ENCODE measurements around the gene SPDYE17.
"Not testable (repeated sequence)": the region's sequence is repeated elsewhere in the genome, so short reads cannot be mapped to it uniquely, and the experiment has no call there.

The SPDYE17 gene

DNA sequence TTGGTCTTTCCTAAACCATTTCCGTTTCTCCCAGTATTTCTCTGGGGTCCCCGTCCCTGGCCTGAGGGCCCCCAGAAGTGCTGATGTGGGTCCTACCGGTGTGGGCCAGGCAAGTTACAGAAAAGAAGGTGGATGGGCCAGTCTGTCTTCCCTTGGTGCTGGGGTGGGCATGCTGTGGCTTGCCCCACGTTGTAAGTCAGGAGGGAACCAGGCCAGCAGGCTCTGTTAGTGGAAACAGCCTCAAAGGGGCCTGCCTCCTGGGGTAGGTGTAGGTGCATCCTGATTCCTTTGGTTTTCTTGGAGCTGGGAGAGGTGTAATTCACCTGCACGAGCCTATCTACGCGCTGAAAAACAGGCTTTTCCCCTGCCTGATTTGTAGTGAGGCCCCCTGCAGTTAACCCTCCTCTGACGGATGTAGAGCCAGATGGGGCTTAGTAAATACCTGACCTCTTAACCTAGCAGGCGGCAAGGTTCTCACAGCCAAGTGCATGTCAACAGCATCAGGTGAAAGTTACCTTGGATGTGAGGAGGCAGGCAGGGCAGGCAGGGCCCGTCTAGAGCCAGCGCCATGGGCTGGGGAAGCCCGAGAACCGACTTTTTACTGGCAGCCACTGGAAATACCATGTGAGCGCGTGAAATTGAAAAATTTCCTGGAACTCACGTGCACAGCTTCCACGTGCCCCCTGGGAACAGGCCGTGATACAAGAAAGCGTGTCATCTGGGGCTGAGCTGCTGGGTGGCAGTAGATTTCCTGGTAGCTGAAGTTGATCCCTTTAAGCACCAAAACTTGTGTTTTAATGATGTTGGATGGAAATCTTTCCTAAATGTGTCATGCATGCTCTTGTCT is 48.0 kb downstream of the SPDYE17 start:
- no CpG with 5 or more reads among the region's 19 CpGs for WGBS (ENCODE audit: insufficient coverage, insufficient read length)
- not testable (repeated sequence) for H3K27ac ChIP-seq (ENCODE audit: low read length); H3K4me1 ChIP-seq (ENCODE audit: control insufficient read depth, insufficient read depth, low read length); H3K27me3 ChIP-seq (ENCODE audit: control insufficient read depth, insufficient read depth, low read length); H3K4me3 ChIP-seq (ENCODE audit: low read length); DNase-seq (ENCODE audit: low read depth, low spot score); H3K9me3 ChIP-seq (ENCODE audit: control insufficient read depth, insufficient read depth, low read length)
- H3K36me3 ChIP-seq (ENCODE audit: control insufficient read depth, insufficient read depth, low read length), result 0 out of 2 replicates have a peak, but pooled peaks cover 13% of the 10 kb centered on the region

DNA sequence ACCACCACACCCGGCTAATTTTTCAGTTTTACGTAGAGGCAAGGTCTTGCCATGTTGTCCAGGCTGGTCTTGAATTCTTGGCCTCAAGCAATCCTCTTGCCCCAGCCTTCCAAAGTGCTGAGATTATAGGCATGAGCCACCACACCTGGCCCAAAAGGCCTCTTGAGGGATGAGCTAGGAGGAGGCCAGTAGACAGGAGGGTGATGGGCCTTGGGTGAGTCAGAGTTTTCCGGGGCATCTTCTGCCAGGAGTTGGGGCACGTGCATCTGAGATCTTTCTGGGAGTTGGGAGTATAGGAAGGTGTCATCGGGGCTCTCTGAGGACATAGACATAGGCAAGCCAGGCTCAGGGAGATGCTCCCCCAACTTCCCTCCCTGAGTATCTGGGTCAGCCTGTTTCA is 48.8 kb downstream of the SPDYE17 start:
- not testable (repeated sequence) for H3K9me3 ChIP-seq (ENCODE audit: control insufficient read depth, insufficient read depth, low read length); H3K4me1 ChIP-seq (ENCODE audit: control insufficient read depth, insufficient read depth, low read length); DNase-seq (ENCODE audit: low read depth, low spot score); H3K27ac ChIP-seq (ENCODE audit: low read length); H3K27me3 ChIP-seq (ENCODE audit: control insufficient read depth, insufficient read depth, low read length); H3K4me3 ChIP-seq (ENCODE audit: low read length)
- 0 out of 2 replicates have a peak, but pooled peaks cover 13% of the 10 kb centered on the region for H3K36me3 ChIP-seq (ENCODE audit: control insufficient read depth, insufficient read depth, low read length)
- WGBS (ENCODE audit: insufficient coverage, insufficient read length), result no CpG with 5 or more reads among the region's 5 CpGs

GRCh38 chr7:76982501-76982900 is 49.7 kb downstream of the SPDYE17 start:
- no CpG with 5 or more reads among the region's 10 CpGs for whole genome bisulfite sequencing (ENCODE audit: insufficient coverage, insufficient read length)
- DNase-seq (ENCODE audit: low read depth, low spot score); H3K9me3 ChIP-seq (ENCODE audit: control insufficient read depth, insufficient read depth, low read length); H3K27ac ChIP-seq (ENCODE audit: low read length); H3K4me1 ChIP-seq (ENCODE audit: control insufficient read depth, insufficient read depth, low read length); H3K4me3 ChIP-seq (ENCODE audit: low read length); H3K27me3 ChIP-seq (ENCODE audit: control insufficient read depth, insufficient read depth, low read length): not testable (repeated sequence)
- H3K36me3 ChIP-seq (ENCODE audit: control insufficient read depth, insufficient read depth, low read length), result 0 out of 2 replicates have a peak, but pooled peaks cover 13% of the 10 kb centered on the region

DNA sequence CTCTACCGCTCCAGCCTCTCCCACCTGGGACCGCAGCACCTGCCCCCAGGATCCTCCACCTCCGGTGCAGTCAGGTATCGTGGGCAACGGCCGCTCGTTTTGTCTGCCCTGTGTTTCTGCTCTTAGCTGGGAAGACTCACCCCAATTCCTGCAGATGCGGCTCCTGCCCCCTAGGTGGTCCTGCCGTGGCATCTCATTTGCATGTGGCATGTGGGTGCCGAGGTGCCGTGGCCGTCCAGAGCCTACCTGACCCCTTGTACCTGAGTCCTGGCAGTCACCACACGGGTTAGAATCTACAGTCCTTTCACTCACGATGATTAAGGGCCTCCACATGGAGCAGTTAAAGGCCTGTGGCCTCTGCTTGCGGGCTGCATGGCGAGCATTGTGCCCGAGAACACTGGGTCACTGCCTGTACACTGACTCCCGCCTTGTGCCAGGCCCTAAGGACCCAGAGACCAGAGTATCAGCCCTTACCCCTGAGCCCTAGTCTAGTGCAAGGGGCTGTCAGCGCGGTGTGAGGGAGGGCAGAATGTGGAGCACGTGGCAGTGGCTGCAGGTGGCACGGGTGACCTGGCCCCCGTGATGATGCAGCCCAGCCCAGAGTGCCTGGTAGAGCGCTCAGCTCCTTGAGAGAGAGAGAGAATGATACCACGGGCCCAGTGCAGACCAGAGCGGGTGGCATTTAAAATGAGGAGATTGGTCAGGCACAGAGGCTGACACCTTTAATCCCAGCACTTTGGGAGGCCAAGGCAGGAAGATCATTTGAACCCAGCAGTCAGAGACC is 50.8 kb downstream of the SPDYE17 start:
- not testable (repeated sequence) for H3K27ac ChIP-seq (ENCODE audit: low read length); H3K4me1 ChIP-seq (ENCODE audit: control insufficient read depth, insufficient read depth, low read length); H3K9me3 ChIP-seq (ENCODE audit: control insufficient read depth, insufficient read depth, low read length); H3K27me3 ChIP-seq (ENCODE audit: control insufficient read depth, insufficient read depth, low read length); DNase-seq (ENCODE audit: low read depth, low spot score); H3K4me3 ChIP-seq (ENCODE audit: low read length)
- 0 out of 2 replicates have a peak, but pooled peaks cover 13% of the 10 kb centered on the region for H3K36me3 ChIP-seq (ENCODE audit: control insufficient read depth, insufficient read depth, low read length)
- no CpG with 5 or more reads among the region's 26 CpGs for WGBS (ENCODE audit: insufficient coverage, insufficient read length)

DNA sequence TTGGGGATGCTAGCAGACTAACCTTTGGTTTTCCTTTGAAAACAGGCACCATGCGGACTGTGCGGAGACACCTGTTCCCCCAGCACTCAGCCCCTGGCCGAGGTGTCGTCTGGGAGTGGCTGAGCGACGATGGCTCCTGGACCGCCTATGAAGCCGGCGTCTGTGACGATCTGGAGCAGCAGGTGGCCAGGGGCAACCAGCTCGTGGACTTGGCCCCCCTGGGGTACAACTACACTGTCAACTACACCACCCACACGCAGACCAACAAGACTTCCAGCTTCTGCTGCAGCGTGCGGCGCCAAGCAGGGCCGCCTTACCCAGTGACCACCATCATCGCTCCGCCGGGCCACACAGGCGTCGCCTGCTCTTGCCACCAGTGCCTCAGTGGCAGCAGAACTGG is 51.6 kb downstream of the SPDYE17 start:
- not testable (repeated sequence) for H3K4me1 ChIP-seq (ENCODE audit: control insufficient read depth, insufficient read depth, low read length); H3K27me3 ChIP-seq (ENCODE audit: control insufficient read depth, insufficient read depth, low read length); DNase-seq (ENCODE audit: low read depth, low spot score); H3K27ac ChIP-seq (ENCODE audit: low read length); H3K4me3 ChIP-seq (ENCODE audit: low read length); H3K9me3 ChIP-seq (ENCODE audit: control insufficient read depth, insufficient read depth, low read length)
- H3K36me3 ChIP-seq (ENCODE audit: control insufficient read depth, insufficient read depth, low read length), result 0 out of 2 replicates have a peak, but pooled peaks cover 13% of the 10 kb centered on the region
- WGBS (ENCODE audit: insufficient coverage, insufficient read length), result no CpG with 5 or more reads among the region's 21 CpGs

- H3K4me1 ChIP-seq (ENCODE audit: control insufficient read depth, insufficient read depth, low read length); DNase-seq (ENCODE audit: low read depth, low spot score); H3K4me3 ChIP-seq (ENCODE audit: low read length); H3K9me3 ChIP-seq (ENCODE audit: control insufficient read depth, insufficient read depth, low read length); H3K27ac ChIP-seq (ENCODE audit: low read length); H3K27me3 ChIP-seq (ENCODE audit: control insufficient read depth, insufficient read depth, low read length): not testable (repeated sequence)
- 0 out of 2 replicates have a peak, but pooled peaks cover 13% of the 10 kb centered on the region for H3K36me3 ChIP-seq (ENCODE audit: control insufficient read depth, insufficient read depth, low read length)
- WGBS (ENCODE audit: insufficient coverage, insufficient read length), result no CpG with 5 or more reads among the region's 13 CpGs
Observed at GRCh38 chr7:76977761-76978367, 54.3 kb downstream of the SPDYE17 start.

DNA sequence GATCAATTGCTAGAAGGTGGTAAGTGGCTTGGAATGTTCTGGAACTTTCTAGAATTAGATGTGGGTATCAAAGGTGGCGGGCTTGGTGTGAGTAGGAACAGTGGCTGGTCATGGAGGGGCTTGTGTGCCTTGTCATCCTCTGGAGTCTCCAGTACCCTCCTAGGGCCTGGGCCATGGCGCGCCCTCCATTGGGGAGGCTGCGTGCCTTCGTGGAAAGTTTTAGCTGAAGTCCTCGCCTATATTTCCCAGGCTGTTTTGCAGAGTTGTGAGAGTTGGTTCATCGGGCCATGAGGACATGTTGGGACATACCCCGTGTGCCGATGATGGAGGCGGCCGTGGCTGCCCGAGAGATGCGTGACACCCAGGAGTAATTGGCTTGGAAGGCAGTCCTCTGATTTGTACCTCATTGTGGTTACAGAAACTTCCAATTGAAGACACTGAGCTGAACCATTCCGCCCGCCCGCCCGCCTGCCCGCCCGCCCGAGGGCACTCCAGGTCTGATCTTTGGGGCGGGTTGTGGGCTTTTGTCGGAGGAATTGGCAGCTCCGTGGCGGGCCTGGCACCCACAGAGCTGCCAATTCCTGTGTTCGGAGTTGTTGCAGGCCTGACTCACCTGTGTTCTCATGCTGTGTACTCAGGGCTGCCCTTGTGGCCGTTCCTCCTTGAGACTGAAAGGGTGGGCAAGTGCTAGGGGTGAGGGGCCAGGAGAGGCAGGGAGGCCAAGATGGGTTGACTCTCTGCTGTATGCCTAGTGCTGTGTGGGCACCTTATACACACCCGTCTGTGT is 57.2 kb downstream of the SPDYE17 start:
- not testable (repeated sequence) for DNase-seq (ENCODE audit: low read depth, low spot score); H3K27ac ChIP-seq (ENCODE audit: low read length); H3K4me3 ChIP-seq (ENCODE audit: low read length); H3K4me1 ChIP-seq (ENCODE audit: control insufficient read depth, insufficient read depth, low read length); H3K9me3 ChIP-seq (ENCODE audit: control insufficient read depth, insufficient read depth, low read length); H3K36me3 ChIP-seq (ENCODE audit: control insufficient read depth, insufficient read depth, low read length); H3K27me3 ChIP-seq (ENCODE audit: control insufficient read depth, insufficient read depth, low read length)
- WGBS (ENCODE audit: insufficient coverage, insufficient read length), result no CpG with 5 or more reads among the region's 27 CpGs

- H3K4me3 ChIP-seq (ENCODE audit: low read length); DNase-seq (ENCODE audit: low read depth, low spot score); H3K36me3 ChIP-seq (ENCODE audit: control insufficient read depth, insufficient read depth, low read length); H3K27ac ChIP-seq (ENCODE audit: low read length); H3K4me1 ChIP-seq (ENCODE audit: control insufficient read depth, insufficient read depth, low read length); H3K27me3 ChIP-seq (ENCODE audit: control insufficient read depth, insufficient read depth, low read length); H3K9me3 ChIP-seq (ENCODE audit: control insufficient read depth, insufficient read depth, low read length): not testable (repeated sequence)
- WGBS (ENCODE audit: insufficient coverage, insufficient read length), result no CpG with 5 or more reads among the region's 12 CpGs
Observed at GRCh38 chr7:76974336-76974735, 57.8 kb downstream of the SPDYE17 start.

GRCh38 chr7:76972391-76972790 is 59.8 kb downstream of the SPDYE17 start:
- DNase-seq (ENCODE audit: low read depth, low spot score); H3K27me3 ChIP-seq (ENCODE audit: control insufficient read depth, insufficient read depth, low read length); H3K4me3 ChIP-seq (ENCODE audit: low read length); H3K36me3 ChIP-seq (ENCODE audit: control insufficient read depth, insufficient read depth, low read length); H3K27ac ChIP-seq (ENCODE audit: low read length); H3K4me1 ChIP-seq (ENCODE audit: control insufficient read depth, insufficient read depth, low read length); H3K9me3 ChIP-seq (ENCODE audit: control insufficient read depth, insufficient read depth, low read length): not testable (repeated sequence)
- WGBS (ENCODE audit: insufficient coverage, insufficient read length), result no CpG with 5 or more reads among the region's 8 CpGs

Data from iPS DF 6.9 (cell line).